H9 (cell line): Measurements from ENCODE around the gene DFFB. TPM values are rescaled to one million over a fixed set of nuclear protein-coding genes. Genes with fewer than 3 reads are reported as not detected.

ENCODE experiments used
- DNase-seq: peaks from one replicate; pipeline ENCODE4 v3.0.0-alpha.2; 2017
- H2AFZ ChIP-seq: one replicate; pipeline ENCODE4 v1.6.1; 2013; ENCODE audit warnings: mild to moderate bottlenecking, low read length, control low read depth, moderate library complexity
- H2AK5ac ChIP-seq: 2 replicates; pipeline ENCODE4 v1.6.1; 2013; ENCODE audit warnings: low read length, control low read depth, mixed read lengths; ENCODE audit not compliant: insufficient read length
- H2BK120ac ChIP-seq: one replicate; pipeline ENCODE4 v1.6.1; 2013; ENCODE audit warnings: low read depth, mild to moderate bottlenecking, low read length, control low read depth, inconsistent platforms; ENCODE audit not compliant: poor library complexity, severe bottlenecking
- H2BK12ac ChIP-seq: 2 replicates; pipeline ENCODE4 v1.6.1; 2013; ENCODE audit warnings: low read length, control low read depth, mixed read lengths, low read depth; ENCODE audit not compliant: insufficient read length
- H2BK15ac ChIP-seq: 2 replicates; pipeline ENCODE4 v1.6.1; 2013; ENCODE audit warnings: low read depth, low read length, control low read depth
- H2BK20ac ChIP-seq: one replicate; pipeline ENCODE4 v1.6.1; 2013; ENCODE audit warnings: low read depth, mild to moderate bottlenecking, low read length, control low read depth, inconsistent platforms; ENCODE audit not compliant: poor library complexity, severe bottlenecking
- H2BK5ac ChIP-seq: 2 replicates; pipeline ENCODE4 v1.6.1; 2013; ENCODE audit warnings: low read length, control low read depth, mixed read lengths; ENCODE audit not compliant: insufficient read length
- H3K14ac ChIP-seq: 2 replicates; pipeline ENCODE4 v1.6.1; 2013; ENCODE audit warnings: low read length, control low read depth; ENCODE audit not compliant: insufficient read depth
- H3K18ac ChIP-seq: 2 replicates; pipeline ENCODE4 v1.6.1; 2013; ENCODE audit warnings: low read depth, mild to moderate bottlenecking, mixed read lengths, low read length, control low read depth; ENCODE audit not compliant: insufficient read length
- H3K23ac ChIP-seq: 2 replicates; pipeline ENCODE4 v1.6.1; 2013; ENCODE audit warnings: low read length, control low read depth, mixed read lengths, low read depth; ENCODE audit not compliant: insufficient read length
- H3K23me2 ChIP-seq: 2 replicates; pipeline ENCODE4 v1.6.1; 2013; ENCODE audit warnings: low read depth, mild to moderate bottlenecking, mixed read lengths, low read length, control low read depth; ENCODE audit not compliant: insufficient read length, poor library complexity, severe bottlenecking
- H3K27ac ChIP-seq: 2 replicates; pipeline ENCODE4 v1.5.1; 2013; ENCODE audit warnings: low read length, control low read depth, mixed read lengths, low read depth; ENCODE audit not compliant: insufficient read length
- H3K27me3 ChIP-seq: 2 replicates; pipeline ENCODE4 v1.6.1; 2013; ENCODE audit warnings: low read length, control low read depth, inconsistent platforms; ENCODE audit not compliant: insufficient read depth
- H3K4ac ChIP-seq: 2 replicates; pipeline ENCODE4 v1.6.1; 2013; ENCODE audit warnings: low read depth, mild to moderate bottlenecking, control low read depth, inconsistent platforms, low read length, moderate library complexity
- H3K4me1 ChIP-seq: 2 replicates; pipeline ENCODE4 v1.6.1; 2013; ENCODE audit warnings: low read length, control low read depth, inconsistent platforms; ENCODE audit not compliant: insufficient read depth
- H3K4me2 ChIP-seq: 2 replicates; pipeline ENCODE4 v1.6.1; 2013; ENCODE audit warnings: low read length, control low read depth, mixed read lengths; ENCODE audit not compliant: insufficient read length, insufficient read depth
- H3K56ac ChIP-seq: 2 replicates; pipeline ENCODE4 v1.6.1; 2013; ENCODE audit warnings: low read depth, mild to moderate bottlenecking, mixed read lengths, low read length, control low read depth; ENCODE audit not compliant: insufficient read length
- H3K79me1 ChIP-seq: 2 replicates; pipeline ENCODE4 v1.6.1; 2013; ENCODE audit warnings: low read depth, mild to moderate bottlenecking, moderate library complexity, low read length, control low read depth, inconsistent platforms; ENCODE audit not compliant: insufficient read depth, poor library complexity, severe bottlenecking
- H3K79me2 ChIP-seq: 2 replicates; pipeline ENCODE4 v1.6.1; 2013; ENCODE audit warnings: low read length, control low read depth, inconsistent platforms; ENCODE audit not compliant: insufficient read depth
- H3K9ac ChIP-seq: 2 replicates; pipeline ENCODE4 v1.6.1; 2013; ENCODE audit warnings: low read length, control low read depth, mixed read lengths; ENCODE audit not compliant: insufficient read length; ENCODE audit errors: extremely low read depth
- H3K9me3 ChIP-seq: one replicate; pipeline ENCODE4 v1.6.1; 2013; ENCODE audit warnings: low read depth, low read length, inconsistent platforms; ENCODE audit not compliant: control insufficient read depth
- H3T11ph ChIP-seq: one replicate; pipeline ENCODE4 v1.6.1; 2013; ENCODE audit warnings: mild to moderate bottlenecking, low read length, control low read depth, inconsistent platforms
- H4K20me1 ChIP-seq: one replicate; pipeline ENCODE4 v1.6.1; 2013; ENCODE audit not compliant: control insufficient read depth, insufficient read length, insufficient read depth
- H4K5ac ChIP-seq: 2 replicates; pipeline ENCODE4 v1.6.1; 2013; ENCODE audit warnings: low read depth, mild to moderate bottlenecking, mixed read lengths, low read length, control low read depth; ENCODE audit not compliant: insufficient read length
- H4K8ac ChIP-seq: replicated peaks from 2 replicates; pipeline ENCODE4 v1.6.1; 2013; ENCODE audit warnings: low read length, control low read depth, mixed read lengths, low read depth; ENCODE audit not compliant: insufficient read length
- H4K91ac ChIP-seq: 2 replicates; pipeline ENCODE4 v1.6.1; 2013; ENCODE audit warnings: low read depth, mild to moderate bottlenecking, moderate library complexity, mixed read lengths, low read length, control low read depth; ENCODE audit not compliant: insufficient read length
- H3K27ac Mint-ChIP-seq, 3 experiments: 2 replicates in 2 of 3; 3 replicates in 1 of 3; pipeline ENCODE4 v1.8.0; 2020 to 2021; ENCODE audit warnings: mixed read lengths in 3 of 3, mild to moderate bottlenecking in 1 of 3, moderate library complexity in 1 of 3
- H3K27me3 Mint-ChIP-seq: 2 replicates; pipeline ENCODE4 v1.8.0; 2021; ENCODE audit warnings: low read depth, mild to moderate bottlenecking, moderate library complexity, mixed read lengths
- H3K36me3 Mint-ChIP-seq, 3 experiments: 2 replicates in 2 of 3; 3 replicates in 1 of 3; pipeline ENCODE4 v1.8.0; 2020 to 2021; ENCODE audit warnings: low read depth in 3 of 3, mixed read lengths in 3 of 3; ENCODE audit not compliant: insufficient read depth in 1 of 3
- H3K4me1 Mint-ChIP-seq, 2 experiments: 2 replicates each; pipeline ENCODE4 v1.8.0; 2020; ENCODE audit warnings: mixed read lengths in 2 of 2
- H3K4me3 Mint-ChIP-seq, 2 experiments: 2 replicates in 1 of 2; 3 replicates in 1 of 2; pipeline ENCODE4 v1.8.0; 2020 to 2021; ENCODE audit warnings: mild to moderate bottlenecking in 2 of 2, mixed read lengths in 2 of 2, moderate library complexity in 1 of 2
- H3K9me3 Mint-ChIP-seq, 2 experiments: 2 replicates in 1 of 2; 3 replicates in 1 of 2; pipeline ENCODE4 v1.8.0; 2020; ENCODE audit warnings: mild to moderate bottlenecking in 2 of 2, mixed read lengths in 2 of 2, moderate library complexity in 1 of 2
- WGBS: extraction: QIAGEN DNeasy Blood & Tissue Kit; methylation state at CpG from one replicate; pipeline ENCODE4 v1.1.7; 2013; ENCODE audit warnings: missing lambda C conversion rate, low lambda C conversion rate, mixed read lengths; ENCODE audit not compliant: insufficient read length; ENCODE audit errors: extremely low coverage; 5-methylcytosine and 5-hydroxymethylcytosine counted together
- total RNA-seq: library from RNA; stranded (reverse); gene quantifications from 2 replicates; pipeline ENCODE4 v1.2.1, GENCODE V29; 2021
- TF ChIP-seq, protein P1 (sequence below): fragments of 200-600 bp; sonication (generic); conservative IDR thresholded peaks from 3 replicates; pipeline ENCODE4 v1.8.0; 2021; ENCODE audit warnings: antibody characterized with exemption, mild to moderate bottlenecking

Gene DFFB
- total RNA-seq, 1 experiment from 2014 or later, result 9.7 TPM

DNA sequence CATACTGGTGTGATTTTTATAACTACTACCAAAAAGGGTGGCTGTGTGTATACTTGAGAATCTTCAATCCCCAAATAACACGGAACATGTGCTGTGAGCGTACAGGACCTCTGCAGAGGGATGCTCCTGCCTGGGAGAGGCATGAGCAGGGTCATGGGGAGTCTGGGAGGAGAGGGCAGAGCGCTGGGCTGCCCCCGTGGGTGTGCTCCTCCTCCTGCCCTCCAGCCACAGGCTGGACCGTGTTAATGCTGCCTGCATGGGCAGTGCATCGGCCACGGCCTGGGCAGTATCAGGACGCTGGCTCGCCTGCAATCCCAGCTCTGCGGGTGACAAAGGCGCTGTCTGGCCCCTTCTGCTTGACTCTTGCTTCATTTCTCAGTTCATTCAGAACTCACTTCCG is 6.4 kb upstream of the DFFB start:
- no peaks in the 10 kb centered on the region for H3K27me3 ChIP-seq
- no peak overlapping the region for H4K91ac ChIP-seq
- H3K23me2 ChIP-seq, result no peaks in the 10 kb centered on the region
- H4K20me1 ChIP-seq, result no peaks in the 10 kb centered on the region
- no peaks in the 10 kb centered on the region for H3K4me1 ChIP-seq
- H2AK5ac ChIP-seq, result no peak overlapping the region
- H3K9me3 Mint-ChIP-seq, result no peaks in the 10 kb centered on the region
- no peak overlapping the region for H3K4ac ChIP-seq
- H3K23ac ChIP-seq, result no peak overlapping the region
- peaks cover 2 to 3% of the 10 kb centered on the region in 2 experiments; a peak in 3 of 4 replicates for H3K4me1 Mint-ChIP-seq
- DNase-seq, result no peak
- no peak overlapping the region for H3K56ac ChIP-seq
- no peak overlapping the region for H2BK15ac ChIP-seq
- TF ChIP-seq, protein P1, sequence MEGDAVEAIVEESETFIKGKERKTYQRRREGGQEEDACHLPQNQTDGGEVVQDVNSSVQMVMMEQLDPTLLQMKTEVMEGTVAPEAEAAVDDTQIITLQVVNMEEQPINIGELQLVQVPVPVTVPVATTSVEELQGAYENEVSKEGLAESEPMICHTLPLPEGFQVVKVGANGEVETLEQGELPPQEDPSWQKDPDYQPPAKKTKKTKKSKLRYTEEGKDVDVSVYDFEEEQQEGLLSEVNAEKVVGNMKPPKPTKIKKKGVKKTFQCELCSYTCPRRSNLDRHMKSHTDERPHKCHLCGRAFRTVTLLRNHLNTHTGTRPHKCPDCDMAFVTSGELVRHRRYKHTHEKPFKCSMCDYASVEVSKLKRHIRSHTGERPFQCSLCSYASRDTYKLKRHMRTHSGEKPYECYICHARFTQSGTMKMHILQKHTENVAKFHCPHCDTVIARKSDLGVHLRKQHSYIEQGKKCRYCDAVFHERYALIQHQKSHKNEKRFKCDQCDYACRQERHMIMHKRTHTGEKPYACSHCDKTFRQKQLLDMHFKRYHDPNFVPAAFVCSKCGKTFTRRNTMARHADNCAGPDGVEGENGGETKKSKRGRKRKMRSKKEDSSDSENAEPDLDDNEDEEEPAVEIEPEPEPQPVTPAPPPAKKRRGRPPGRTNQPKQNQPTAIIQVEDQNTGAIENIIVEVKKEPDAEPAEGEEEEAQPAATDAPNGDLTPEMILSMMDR, result no peak
- no peak overlapping the region for H3K27ac Mint-ChIP-seq
- no peak overlapping the region for H4K8ac ChIP-seq
- 0 out of 2 replicates have a peak, but pooled peaks cover 2% of the 10 kb centered on the region for H3K79me2 ChIP-seq
- H3K79me1 ChIP-seq, result no peaks in the 10 kb centered on the region
- H3K14ac ChIP-seq, result no peak overlapping the region
- H2AFZ ChIP-seq, result no peak overlapping the region
- H2BK120ac ChIP-seq, result no peak overlapping the region
- no peak overlapping the region for H3K9ac ChIP-seq
- H2BK20ac ChIP-seq, result no peak overlapping the region
- no peak overlapping the region for H3K18ac ChIP-seq
- no peak overlapping the region for H4K5ac ChIP-seq
- H3K36me3 Mint-ChIP-seq, result peaks cover 4 to 20% (median 19%) of the 10 kb centered on the region in 3 experiments; a peak in 6 of 7 replicates
- H2BK12ac ChIP-seq, result no peak overlapping the region
- H3T11ph ChIP-seq, result no peak overlapping the region
- no peak overlapping the region for H2BK5ac ChIP-seq
- H3K4me3 Mint-ChIP-seq, result no peak overlapping the region
- no peaks in the 10 kb centered on the region for H3K9me3 ChIP-seq
- H3K27ac ChIP-seq, result no peak overlapping the region
- H3K27me3 Mint-ChIP-seq, result no peaks in the 10 kb centered on the region
- H3K4me2 ChIP-seq, result no peak overlapping the region
- no CpG with 5 or more reads among the region's 12 CpGs for WGBS
